SU-DHL-6 (cell line): ENCODE results near the gene GCNT2.

Source experiments
- H2AFZ ChIP-seq: fragments of 200-600 bp; sonication (generic); 2 replicates; pipeline ENCODE4 v1.6.1; 2014; ENCODE audit warnings: low read depth, mild to moderate bottlenecking, moderate library complexity, mixed read lengths, antibody characterized with exemption, low read length; ENCODE audit not compliant: severe bottlenecking
- H3F3A ChIP-seq: fragments of 200-600 bp; shearing (Covaris generic); 2 replicates; pipeline ENCODE4 v1.6.0; 2016; ENCODE audit warnings: antibody characterized with exemption, mild to moderate bottlenecking; ENCODE audit not compliant: insufficient read depth
- H3K27ac ChIP-seq: fragments of 200-600 bp; sonication (generic); 2 replicates; pipeline ENCODE4 v1.5.1; 2016; ENCODE audit warnings: low read depth, mild to moderate bottlenecking, low read length, moderate library complexity, mixed read lengths
- H3K27me3 ChIP-seq: fragments of 200-600 bp; sonication (generic), shearing (Covaris generic); 2 replicates; pipeline ENCODE4 v1.6.0; 2014; ENCODE audit warnings: mild to moderate bottlenecking, low read length
- H3K36me3 ChIP-seq: fragments of 200-600 bp; sonication (generic); 2 replicates; pipeline ENCODE4 v1.6.1; 2014; ENCODE audit warnings: mild to moderate bottlenecking, low read length, mixed read lengths
- H3K4me2 ChIP-seq: fragments of 300-600, 200-600 bp; shearing (Covaris generic), sonication (generic); 2 replicates; pipeline ENCODE4 v1.6.0; 2014; ENCODE audit warnings: low read length, low read depth, mild to moderate bottlenecking; ENCODE audit not compliant: poor library complexity, severe bottlenecking
- H3K4me3 ChIP-seq: fragments of 200-600 bp; sonication (generic); 2 replicates; pipeline ENCODE4 v1.5.1; 2014; ENCODE audit warnings: antibody characterized with exemption, low read length, mild to moderate bottlenecking, mixed read lengths; ENCODE audit not compliant: insufficient read depth, poor library complexity, severe bottlenecking
- H3K79me2 ChIP-seq: fragments of 200-600 bp; sonication (generic); 2 replicates; pipeline ENCODE4 v1.6.1; 2014; ENCODE audit warnings: mild to moderate bottlenecking, low read length, moderate library complexity; ENCODE audit not compliant: insufficient read depth
- H3K9ac ChIP-seq: fragments of 200-600 bp; sonication (generic); 2 replicates; pipeline ENCODE4 v1.7.0; 2014; ENCODE audit warnings: mild to moderate bottlenecking, low read length
- H3K9me2 ChIP-seq: fragments of 200-600 bp; sonication (generic); replicated peaks from 2 replicates; pipeline ENCODE4 v1.6.1; 2014; ENCODE audit warnings: low read length; ENCODE audit not compliant: insufficient read depth
- H3K9me3 ChIP-seq: fragments of 200-600 bp; sonication (generic); 2 replicates; pipeline ENCODE4 v1.6.1; 2014; ENCODE audit warnings: low read length, mixed read lengths; ENCODE audit not compliant: insufficient read depth
- H4K20me1 ChIP-seq: fragments of 200-600 bp; sonication (generic); 2 replicates; pipeline ENCODE4 v1.6.1; 2014; ENCODE audit warnings: low read depth, mild to moderate bottlenecking, antibody characterized with exemption, low read length, moderate library complexity, mixed read lengths
- CTCF ChIP-seq: fragments of 200-600 bp; sonication (generic); IDR thresholded peaks from one replicate; pipeline ENCODE4 v1.5.1; 2017; ENCODE audit warnings: antibody characterized with exemption, mild to moderate bottlenecking, low read length, moderate library complexity; ENCODE audit not compliant: insufficient read depth, poor library complexity, severe bottlenecking
- EZH2phosphoT487 ChIP-seq: fragments of 200-600 bp; sonication (generic), shearing (Covaris generic); conservative IDR thresholded peaks from 2 replicates; pipeline ENCODE4 v1.6.1; 2018; ENCODE audit warnings: mild to moderate bottlenecking, antibody characterized with exemption, low read length, moderate library complexity, mixed read lengths

GCNT2 gene

GRCh38 chr6:10505529-10505928 lies 15.6 kb upstream of the GCNT2 start:
- Histone ChIP-seq H3K4me3 (no peak overlapping the region), H3K9ac (no peak overlapping the region), H3K27me3 (no peaks in the 10 kb centered on the region), H3F3A (no peaks in the 10 kb centered on the region), H3K9me3 (no peaks in the 10 kb centered on the region), H3K27ac (no peak overlapping the region), H3K36me3 (no peaks in the 10 kb centered on the region), H4K20me1 (no peaks in the 10 kb centered on the region), H2AFZ (no peak overlapping the region), H3K79me2 (no peaks in the 10 kb centered on the region), H3K4me2 (no peak overlapping the region), H3K9me2 (no peaks in the 10 kb centered on the region)
- TF ChIP-seq EZH2phosphoT487 (no peak), CTCF (no peak)

- Histone ChIP-seq H4K20me1 (no peaks in the 10 kb centered on the region), H3K4me2 (no peak overlapping the region), H3K9me3 (no peaks in the 10 kb centered on the region), H3K27me3 (no peaks in the 10 kb centered on the region), H3K9me2 (no peaks in the 10 kb centered on the region), H3K79me2 (no peaks in the 10 kb centered on the region), H3F3A (no peaks in the 10 kb centered on the region), H3K9ac (no peak overlapping the region), H3K27ac (no peak overlapping the region), H3K4me3 (no peak overlapping the region), H2AFZ (no peak overlapping the region), H3K36me3 (no peaks in the 10 kb centered on the region)
- TF ChIP-seq CTCF (no peak), EZH2phosphoT487 (no peak)
Observed at GRCh38 chr6:10507298-10507697, 13.9 kb upstream of the GCNT2 start.

GRCh38 chr6:10507715-10508114 lies 13.4 kb upstream of the GCNT2 start:
- Histone ChIP-seq H3F3A (no peaks in the 10 kb centered on the region), H3K9me2 (no peaks in the 10 kb centered on the region), H3K27me3 (no peaks in the 10 kb centered on the region), H3K9me3 (no peaks in the 10 kb centered on the region), H3K4me3 (no peak overlapping the region), H4K20me1 (no peaks in the 10 kb centered on the region), H3K79me2 (no peaks in the 10 kb centered on the region), H2AFZ (no peak overlapping the region), H3K27ac (no peak overlapping the region), H3K4me2 (no peak overlapping the region), H3K9ac (no peak overlapping the region), H3K36me3 (no peaks in the 10 kb centered on the region)
- TF ChIP-seq CTCF (no peak), EZH2phosphoT487 (no peak)
